Brain microvascular endothelial cell (primary cell): Measurements from ENCODE around the gene RAB11FIP3.
"Not testable (repeated sequence)": the region's sequence is repeated elsewhere in the genome, so short reads cannot be mapped to it uniquely, and the experiment has no call there.

Source experiments
- DNase-seq: peaks from one replicate; pipeline ENCODE4 v3.0.0-alpha.2; 2020
- H3K27ac ChIP-seq: fragments of 250-450 bp; sonication (Bioruptor Pico); 2 replicates; pipeline ENCODE4 v1.5.1; 2020; ENCODE audit warnings: mild to moderate bottlenecking, moderate library complexity
- H3K27me3 ChIP-seq: fragments of 250-450 bp; sonication (Bioruptor Pico); replicated peaks from 2 replicates; pipeline ENCODE4 v1.5.1; 2020; ENCODE audit warnings: mild to moderate bottlenecking
- H3K36me3 ChIP-seq: fragments of 250-450 bp; sonication (Bioruptor Pico); replicated peaks from 2 replicates; pipeline ENCODE4 v1.5.1; 2020; ENCODE audit warnings: mild to moderate bottlenecking
- H3K4me3 ChIP-seq: 2 replicates; pipeline ENCODE4 v1.5.1; 2011; ENCODE audit warnings: low read depth, mild to moderate bottlenecking, control low read depth, low read length, moderate library complexity
- in situ Hi-C: cut with HindIII; loops from 2 replicates; pipeline ENCODE4 v1.10.0; 2017; ENCODE audit warnings: low sequenced_read_pairs, low pct_ligation_motif_present
- TF ChIP-seq, protein P1 (sequence below): IDR thresholded peaks from 2 replicates; pipeline ENCODE4 v1.5.1; 2011; ENCODE audit warnings: low read depth, mild to moderate bottlenecking, moderate library complexity, low read length, control low read depth, inconsistent platforms; ENCODE audit errors: missing control alignments

Gene RAB11FIP3

DNA sequence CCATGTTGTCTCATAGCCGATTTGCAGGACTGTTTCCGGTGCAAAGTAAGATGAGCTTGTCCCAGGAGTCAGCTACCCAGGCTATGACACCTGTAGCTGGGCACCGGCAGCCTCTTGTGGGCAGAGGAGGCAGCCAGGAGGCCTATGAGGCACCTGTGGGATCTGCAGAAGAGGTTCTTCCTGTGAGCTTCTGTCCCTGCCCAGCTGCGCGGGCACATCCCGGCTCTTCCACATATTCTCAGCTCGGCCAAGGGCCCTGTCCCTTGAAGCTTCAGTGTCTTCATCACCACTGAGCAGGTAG lies 80.7 kb downstream of the RAB11FIP3 start:
- in situ Hi-C loops: loop anchor here (10.0 kb wide), 1 partner anchor 51 kb away; no protein-coding TSS in a partner anchor
- Histone ChIP-seq H3K4me3 (no peak overlapping the region), H3K36me3 (peaks cover 3% of the 10 kb centered on the region), H3K27me3 (no peaks in the 10 kb centered on the region), H3K27ac (no peak overlapping the region)
- no peak for DNase-seq
- TF ChIP-seq, protein P1, sequence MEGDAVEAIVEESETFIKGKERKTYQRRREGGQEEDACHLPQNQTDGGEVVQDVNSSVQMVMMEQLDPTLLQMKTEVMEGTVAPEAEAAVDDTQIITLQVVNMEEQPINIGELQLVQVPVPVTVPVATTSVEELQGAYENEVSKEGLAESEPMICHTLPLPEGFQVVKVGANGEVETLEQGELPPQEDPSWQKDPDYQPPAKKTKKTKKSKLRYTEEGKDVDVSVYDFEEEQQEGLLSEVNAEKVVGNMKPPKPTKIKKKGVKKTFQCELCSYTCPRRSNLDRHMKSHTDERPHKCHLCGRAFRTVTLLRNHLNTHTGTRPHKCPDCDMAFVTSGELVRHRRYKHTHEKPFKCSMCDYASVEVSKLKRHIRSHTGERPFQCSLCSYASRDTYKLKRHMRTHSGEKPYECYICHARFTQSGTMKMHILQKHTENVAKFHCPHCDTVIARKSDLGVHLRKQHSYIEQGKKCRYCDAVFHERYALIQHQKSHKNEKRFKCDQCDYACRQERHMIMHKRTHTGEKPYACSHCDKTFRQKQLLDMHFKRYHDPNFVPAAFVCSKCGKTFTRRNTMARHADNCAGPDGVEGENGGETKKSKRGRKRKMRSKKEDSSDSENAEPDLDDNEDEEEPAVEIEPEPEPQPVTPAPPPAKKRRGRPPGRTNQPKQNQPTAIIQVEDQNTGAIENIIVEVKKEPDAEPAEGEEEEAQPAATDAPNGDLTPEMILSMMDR: no peak

DNA sequence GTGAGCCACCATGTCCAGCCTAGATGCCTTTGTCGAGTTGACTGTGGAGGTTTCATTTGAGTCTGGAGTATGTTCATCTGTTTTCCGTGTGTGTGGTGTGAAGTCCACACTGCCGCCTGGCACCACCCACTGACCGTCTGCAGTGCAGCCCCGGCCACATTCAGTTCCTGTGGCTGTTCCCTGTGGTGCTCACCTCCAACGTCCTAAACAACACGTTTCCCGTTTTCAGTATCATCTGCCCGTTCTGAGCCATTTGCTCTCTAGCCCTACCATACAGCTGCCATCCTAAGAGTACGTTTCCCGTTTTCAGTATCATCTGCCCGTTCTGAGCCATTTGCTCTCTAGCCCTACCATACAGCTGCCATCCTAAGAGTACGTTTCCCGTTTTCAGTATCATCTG lies 82.1 kb downstream of the RAB11FIP3 start:
- in situ Hi-C loops: loop anchor here (10.0 kb wide), 1 partner anchor 53 kb away; no protein-coding TSS in a partner anchor
- H3K36me3 ChIP-seq, H3K4me3 ChIP-seq, H3K27ac ChIP-seq, H3K27me3 ChIP-seq, DNase-seq: not testable (repeated sequence)

DNA sequence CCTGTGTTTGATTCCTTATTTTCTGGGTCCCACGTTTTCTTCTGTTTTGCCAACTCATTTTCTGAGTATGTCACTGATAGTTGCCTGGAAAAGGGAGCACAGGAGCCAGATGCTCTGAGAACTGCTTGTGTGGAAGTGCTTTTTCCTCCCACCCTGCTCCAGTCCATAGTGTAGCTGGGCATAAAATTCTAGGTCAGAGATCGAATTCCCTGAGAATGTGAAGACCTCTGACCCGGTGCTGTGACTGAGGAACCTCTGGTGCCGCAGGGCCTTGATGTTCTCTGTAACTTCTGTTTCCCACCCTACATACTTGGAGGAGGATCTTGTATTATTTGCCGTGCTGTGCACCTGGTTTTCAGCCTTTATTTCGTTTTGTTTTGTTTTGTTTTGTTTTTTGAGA lies 82.5 kb downstream of the RAB11FIP3 start:
- in situ Hi-C loops: loop anchor here (10.0 kb wide), 1 partner anchor 53 kb away; no protein-coding TSS in a partner anchor
- TF ChIP-seq, protein P1: no peak
- H3K27me3 ChIP-seq: no peaks in the 10 kb centered on the region
- H3K27ac ChIP-seq: no peak overlapping the region
- no peak overlapping the region for H3K4me3 ChIP-seq
- peaks cover 3% of the 10 kb centered on the region for H3K36me3 ChIP-seq
- no peak for DNase-seq

DNA sequence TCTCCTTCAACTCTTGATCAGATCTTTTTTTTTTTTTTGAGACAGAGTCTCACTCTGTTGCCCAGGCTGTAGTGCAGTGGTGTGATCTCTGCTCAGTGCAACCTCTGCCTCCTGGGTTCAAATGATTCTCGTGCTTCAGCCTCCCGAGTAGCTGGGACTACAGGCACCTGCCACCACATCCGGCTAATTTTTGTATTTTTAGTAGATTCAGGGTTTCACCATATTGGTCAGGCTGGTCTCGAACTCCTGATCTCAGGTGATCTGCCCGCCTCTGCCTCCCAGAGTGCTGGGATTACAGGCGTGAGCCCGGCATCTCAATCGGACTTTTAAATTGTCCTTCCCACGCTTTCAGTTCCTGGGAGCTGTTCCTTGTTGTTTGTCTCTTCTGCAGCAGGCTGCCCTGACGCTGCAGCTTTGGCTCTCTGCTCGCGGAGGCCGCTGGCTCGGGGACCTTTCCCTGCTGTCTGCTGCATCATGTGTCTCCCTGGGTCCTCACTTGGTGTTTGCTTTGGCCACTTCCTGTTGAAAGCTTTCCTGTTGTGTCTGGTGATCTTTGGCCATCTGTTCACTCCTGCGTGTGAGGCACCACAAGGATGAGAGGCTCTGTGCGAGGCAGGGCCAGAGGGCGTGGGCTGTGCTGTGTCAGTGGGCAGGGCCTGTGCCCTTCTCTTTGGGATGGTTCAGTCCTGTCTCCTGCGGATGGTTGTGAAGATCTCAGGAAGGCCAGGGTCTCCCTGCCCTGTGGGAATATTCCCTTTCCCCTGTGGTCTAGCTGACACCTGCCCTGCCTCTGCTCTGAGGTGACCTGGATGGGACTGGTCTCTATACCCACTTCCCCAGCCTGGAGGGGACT lies 83.7 kb downstream of the RAB11FIP3 start:
- Histone ChIP-seq H3K27ac (peak overlapping the region; percentile 43), H3K4me3 (no peak overlapping the region)

DNA sequence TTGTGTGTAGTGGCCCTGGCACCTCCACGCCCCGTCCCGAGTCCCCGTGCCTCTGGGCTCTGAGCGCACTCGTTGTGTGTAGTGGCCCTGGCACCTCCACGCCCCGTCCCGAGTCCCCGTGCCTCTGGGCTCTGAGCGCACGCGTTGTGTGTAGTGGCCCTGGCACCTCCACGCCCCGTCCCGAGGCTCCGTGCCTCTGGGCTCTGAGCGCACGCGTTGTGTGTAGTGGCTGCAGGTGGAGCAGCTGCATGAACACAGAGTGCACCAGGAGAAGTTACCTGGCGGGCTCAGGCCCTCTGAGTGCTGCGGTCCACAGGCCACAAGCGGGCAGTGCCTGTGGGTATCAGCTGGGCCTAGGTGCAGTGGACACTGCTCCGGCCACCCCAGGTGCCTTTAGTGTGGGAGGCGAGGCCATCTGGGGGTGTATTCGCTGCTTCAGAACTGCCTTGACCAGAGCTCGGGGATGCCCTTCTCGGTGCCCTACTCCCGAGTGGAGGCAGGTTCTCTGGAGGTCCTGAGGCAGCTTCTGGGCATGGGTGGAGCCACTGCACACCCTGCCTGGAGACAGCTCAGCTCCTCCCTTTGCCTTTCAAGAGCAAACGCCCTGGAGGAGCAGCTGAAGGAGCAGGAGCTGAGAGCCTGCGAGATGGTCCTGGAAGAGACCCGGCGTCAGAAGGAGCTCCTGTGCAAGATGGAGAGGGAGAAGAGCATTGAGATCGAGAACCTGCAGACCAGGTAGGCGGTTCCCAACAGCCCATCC lies 84.8 kb downstream of the RAB11FIP3 start:
- peaks cover 3% of the 10 kb centered on the region for H3K36me3 ChIP-seq
- in situ Hi-C loops: no loop called here
- no peak for DNase-seq
- H3K27ac ChIP-seq: no peak overlapping the region
- H3K4me3 ChIP-seq: no peak overlapping the region
- no peaks in the 10 kb centered on the region for H3K27me3 ChIP-seq
- TF ChIP-seq, protein P1: no peak

More for the DNA sequence above, 83.7 kb downstream of the RAB11FIP3 start:
- in situ Hi-C loops: loop anchor here (10.0 kb wide), 1 partner anchor 54 kb away; no protein-coding TSS in a partner anchor
- DNase-seq: peak; percentile 69
- Histone ChIP-seq H3K27me3 (no peaks in the 10 kb centered on the region), H3K36me3 (peaks cover 3% of the 10 kb centered on the region)
- TF ChIP-seq, protein P1: no peak

DNA sequence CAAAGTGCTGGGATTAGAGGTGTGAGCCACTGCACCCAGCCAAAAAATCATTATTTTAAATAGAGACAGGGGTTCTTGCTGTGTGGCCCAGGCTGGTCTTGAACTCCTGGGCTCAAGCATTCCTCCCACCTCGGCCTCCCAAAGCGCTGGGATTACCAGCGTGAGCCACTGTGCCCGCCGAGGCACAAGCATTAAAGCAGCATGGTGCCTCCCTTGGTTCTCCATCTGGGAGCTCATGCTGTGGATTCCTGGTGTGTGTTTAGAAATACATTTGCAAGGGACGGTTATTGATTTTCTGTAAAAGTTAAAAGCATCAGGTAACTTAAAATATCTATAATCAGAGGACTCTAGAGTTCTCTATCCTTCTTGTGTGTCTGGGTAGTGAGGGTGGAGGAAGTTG lies 87.4 kb downstream of the RAB11FIP3 start:
- Histone ChIP-seq H3K27ac (no peak overlapping the region), H3K36me3 (peaks cover 7% of the 10 kb centered on the region), H3K27me3 (no peaks in the 10 kb centered on the region), H3K4me3 (no peak overlapping the region)
- TF ChIP-seq, protein P1: no peak
- in situ Hi-C loops: no loop called here
- DNase-seq: no peak
